HEK293 (cell line): ENCODE measurements around the gene NEDD1.

Experiments used
- GLI4 ChIP-seq: fragments of 450-650 bp; formaldehyde crosslinking; IDR thresholded peaks from 2 replicates; pipeline ENCODE4 v1.5.1; 2016; ENCODE audit warnings: missing biosample characterization, missing genetic modification characterization
- GLIS1 ChIP-seq: fragments of 450-650 bp; formaldehyde crosslinking; IDR thresholded peaks from 2 replicates; pipeline ENCODE4 v1.5.1; 2016; ENCODE audit warnings: missing biosample characterization, missing genetic modification characterization
- KLF10 ChIP-seq: fragments of 450-650 bp; IDR thresholded peaks from 2 replicates; pipeline ENCODE4 v1.5.1; 2018; ENCODE audit warnings: missing biosample characterization, mild to moderate bottlenecking, missing genetic modification characterization
- REST ChIP-seq: fragments of 450-650 bp; formaldehyde crosslinking; IDR thresholded peaks from 2 replicates; pipeline ENCODE4 v1.5.1; 2016; ENCODE audit warnings: missing biosample characterization, missing genetic modification characterization
- ZNF416 ChIP-seq: fragments of 450-650 bp; formaldehyde crosslinking; IDR thresholded peaks from 2 replicates; pipeline ENCODE4 v1.5.1; 2016; ENCODE audit warnings: missing biosample characterization, missing genetic modification characterization
- ZNF560 ChIP-seq: fragments of 450-650 bp; formaldehyde crosslinking; IDR thresholded peaks from 2 replicates; pipeline ENCODE4 v1.5.1; 2017; ENCODE audit warnings: missing biosample characterization, missing genetic modification characterization, borderline replicate concordance
- ZNF670 ChIP-seq: fragments of 450-650 bp; formaldehyde crosslinking; IDR thresholded peaks from 2 replicates; pipeline ENCODE4 v1.5.1; 2016; ENCODE audit warnings: missing biosample characterization, missing genetic modification characterization, low read depth
- ZNF747 ChIP-seq: fragments of 450-650 bp; formaldehyde crosslinking; IDR thresholded peaks from 2 replicates; pipeline ENCODE4 v1.5.1; 2016; ENCODE audit warnings: missing biosample characterization, missing genetic modification characterization
- ZNF768 ChIP-seq: fragments of 450-650 bp; formaldehyde crosslinking; IDR thresholded peaks from 2 replicates; pipeline ENCODE4 v1.5.1; 2018; ENCODE audit warnings: missing biosample characterization, mild to moderate bottlenecking, missing genetic modification characterization
- TF ChIP-seq, protein P1 (sequence below): fragments of 450-650 bp; formaldehyde crosslinking; IDR thresholded peaks from 2 replicates; pipeline ENCODE4 v1.5.1; 2016; ENCODE audit warnings: missing biosample characterization, missing genetic modification characterization
- TF ChIP-seq, protein P2 (sequence below): fragments of 450-650 bp; formaldehyde crosslinking; IDR thresholded peaks from 2 replicates; pipeline ENCODE4 v1.5.1; 2016; ENCODE audit warnings: missing biosample characterization, missing genetic modification characterization

DNA sequence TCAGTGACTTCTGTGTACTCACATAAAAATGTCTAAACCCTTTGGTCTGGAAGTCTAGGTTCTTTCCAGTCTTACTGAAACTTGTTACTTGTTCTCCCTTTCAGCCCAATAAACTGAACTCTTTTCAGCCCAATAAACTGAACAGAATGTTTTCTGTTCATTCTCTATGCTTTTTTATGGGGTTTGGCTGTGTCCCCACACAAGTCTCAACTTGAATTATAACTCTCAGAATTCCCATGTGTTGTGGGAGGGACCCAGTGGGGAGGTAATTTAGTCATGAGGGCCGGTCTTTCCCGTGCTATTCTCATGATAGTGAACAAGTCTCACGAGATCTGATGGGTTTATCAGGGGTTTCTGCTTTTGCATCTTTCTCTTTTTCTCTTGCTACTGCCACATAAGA lies 15.0 kb upstream of the NEDD1 start:
- no peak for TF ChIP-seq ZNF560 (tag by site-specific recombination)
- no peak for TF ChIP-seq ZNF747 (tag by site-specific recombination)
- TF ChIP-seq GLI4 (tag by site-specific recombination) = no peak
- TF ChIP-seq ZNF416 (tag by site-specific recombination) = no peak
- TF ChIP-seq ZNF768 = no peak
- no peak for TF ChIP-seq ZNF670
- TF ChIP-seq, protein P1, sequence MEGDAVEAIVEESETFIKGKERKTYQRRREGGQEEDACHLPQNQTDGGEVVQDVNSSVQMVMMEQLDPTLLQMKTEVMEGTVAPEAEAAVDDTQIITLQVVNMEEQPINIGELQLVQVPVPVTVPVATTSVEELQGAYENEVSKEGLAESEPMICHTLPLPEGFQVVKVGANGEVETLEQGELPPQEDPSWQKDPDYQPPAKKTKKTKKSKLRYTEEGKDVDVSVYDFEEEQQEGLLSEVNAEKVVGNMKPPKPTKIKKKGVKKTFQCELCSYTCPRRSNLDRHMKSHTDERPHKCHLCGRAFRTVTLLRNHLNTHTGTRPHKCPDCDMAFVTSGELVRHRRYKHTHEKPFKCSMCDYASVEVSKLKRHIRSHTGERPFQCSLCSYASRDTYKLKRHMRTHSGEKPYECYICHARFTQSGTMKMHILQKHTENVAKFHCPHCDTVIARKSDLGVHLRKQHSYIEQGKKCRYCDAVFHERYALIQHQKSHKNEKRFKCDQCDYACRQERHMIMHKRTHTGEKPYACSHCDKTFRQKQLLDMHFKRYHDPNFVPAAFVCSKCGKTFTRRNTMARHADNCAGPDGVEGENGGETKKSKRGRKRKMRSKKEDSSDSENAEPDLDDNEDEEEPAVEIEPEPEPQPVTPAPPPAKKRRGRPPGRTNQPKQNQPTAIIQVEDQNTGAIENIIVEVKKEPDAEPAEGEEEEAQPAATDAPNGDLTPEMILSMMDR (tag by site-specific recombination) = no peak
- no peak for TF ChIP-seq GLIS1 (tag by site-specific recombination)
- no peak for TF ChIP-seq KLF10 (tag by site-specific recombination)
- no peak for TF ChIP-seq REST (tag by site-specific recombination)
- TF ChIP-seq, protein P2, sequence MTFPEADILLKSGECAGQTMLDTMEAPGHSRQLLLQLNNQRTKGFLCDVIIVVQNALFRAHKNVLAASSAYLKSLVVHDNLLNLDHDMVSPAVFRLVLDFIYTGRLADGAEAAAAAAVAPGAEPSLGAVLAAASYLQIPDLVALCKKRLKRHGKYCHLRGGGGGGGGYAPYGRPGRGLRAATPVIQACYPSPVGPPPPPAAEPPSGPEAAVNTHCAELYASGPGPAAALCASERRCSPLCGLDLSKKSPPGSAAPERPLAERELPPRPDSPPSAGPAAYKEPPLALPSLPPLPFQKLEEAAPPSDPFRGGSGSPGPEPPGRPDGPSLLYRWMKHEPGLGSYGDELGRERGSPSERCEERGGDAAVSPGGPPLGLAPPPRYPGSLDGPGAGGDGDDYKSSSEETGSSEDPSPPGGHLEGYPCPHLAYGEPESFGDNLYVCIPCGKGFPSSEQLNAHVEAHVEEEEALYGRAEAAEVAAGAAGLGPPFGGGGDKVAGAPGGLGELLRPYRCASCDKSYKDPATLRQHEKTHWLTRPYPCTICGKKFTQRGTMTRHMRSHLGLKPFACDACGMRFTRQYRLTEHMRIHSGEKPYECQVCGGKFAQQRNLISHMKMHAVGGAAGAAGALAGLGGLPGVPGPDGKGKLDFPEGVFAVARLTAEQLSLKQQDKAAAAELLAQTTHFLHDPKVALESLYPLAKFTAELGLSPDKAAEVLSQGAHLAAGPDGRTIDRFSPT (tag by site-specific recombination) = no peak
